Vagina (tissue), 2 donors: Measurements from ENCODE around the gene ATXN2.

Experiments used
- POLR2A ChIP-seq, 2 donors: fragments of 450-650 bp; IDR thresholded peaks; one replicate each; pipeline ENCODE4 v1.6.1; 2017; ENCODE audit warnings: antibody characterized with exemption in 2 of 2, mild to moderate bottlenecking in 2 of 2, moderate library complexity in 2 of 2
- POLR2AphosphoS5 ChIP-seq, 2 donors: sonication (generic); formaldehyde crosslinking; IDR thresholded peaks; one replicate each; pipeline ENCODE4 v1.9.0; 2017; ENCODE audit warnings: antibody characterized with exemption in 2 of 2, mild to moderate bottlenecking in 2 of 2, low read depth in 1 of 2; ENCODE audit not compliant: insufficient read depth in 1 of 2
- TF ChIP-seq, protein P1 (sequence below), 3 experiments: fragments of 450-650 bp in 2 of 3; fragments of 200-600 bp in 1 of 3; sonication (generic) in 1 of 3; IDR thresholded peaks; one replicate each; pipeline ENCODE4 v1.5.1; 2017 to 2019; ENCODE audit warnings: antibody characterized with exemption in 3 of 3, mild to moderate bottlenecking in 2 of 3, moderate library complexity in 2 of 3

DNA sequence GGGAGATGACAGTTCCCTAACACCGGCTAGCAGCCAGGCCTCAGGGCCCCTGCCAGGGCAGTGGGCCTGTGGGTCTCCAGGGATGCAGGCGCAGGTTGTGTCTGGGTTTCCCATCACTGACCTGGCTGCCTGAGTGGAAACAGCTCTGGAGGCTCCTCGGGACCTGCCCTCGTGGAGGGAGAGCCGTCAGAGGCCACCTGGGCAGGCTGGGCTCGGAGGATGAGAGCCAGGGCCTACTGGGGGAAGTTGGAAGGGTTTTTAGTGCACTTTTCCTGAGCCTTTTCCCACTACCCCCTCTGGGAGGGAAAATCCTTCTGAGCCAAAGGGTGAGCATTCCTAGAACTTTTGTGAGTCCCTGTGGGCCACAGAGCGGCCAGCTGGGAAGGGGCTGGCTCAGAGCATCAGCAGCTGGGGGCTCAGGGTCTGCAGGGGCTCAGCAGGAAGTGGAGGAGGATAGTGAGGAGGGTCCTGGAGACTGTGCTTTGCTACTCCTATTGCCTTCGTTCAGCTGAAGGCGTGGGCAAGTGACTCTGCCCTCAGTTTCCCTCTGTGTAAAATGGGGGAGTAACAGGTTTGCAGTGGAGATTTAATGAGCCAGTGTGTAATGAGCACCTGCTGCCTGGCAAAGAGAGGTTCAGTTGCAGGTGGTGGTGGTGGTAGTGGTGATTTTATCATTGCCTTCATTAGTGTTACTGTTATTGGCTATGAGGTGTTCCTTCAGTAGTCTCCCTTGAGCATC is 191.6 kb downstream of the ATXN2 start:
- TF ChIP-seq POLR2AphosphoS5 (IDR thresholded peaks at IDR 0.05; ENCODE audit: insufficient read depth in 1 of 2, low read depth in 1 of 2) (no peak), POLR2A (IDR thresholded peaks at IDR 0.05) (no peak)
- TF ChIP-seq, protein P1, sequence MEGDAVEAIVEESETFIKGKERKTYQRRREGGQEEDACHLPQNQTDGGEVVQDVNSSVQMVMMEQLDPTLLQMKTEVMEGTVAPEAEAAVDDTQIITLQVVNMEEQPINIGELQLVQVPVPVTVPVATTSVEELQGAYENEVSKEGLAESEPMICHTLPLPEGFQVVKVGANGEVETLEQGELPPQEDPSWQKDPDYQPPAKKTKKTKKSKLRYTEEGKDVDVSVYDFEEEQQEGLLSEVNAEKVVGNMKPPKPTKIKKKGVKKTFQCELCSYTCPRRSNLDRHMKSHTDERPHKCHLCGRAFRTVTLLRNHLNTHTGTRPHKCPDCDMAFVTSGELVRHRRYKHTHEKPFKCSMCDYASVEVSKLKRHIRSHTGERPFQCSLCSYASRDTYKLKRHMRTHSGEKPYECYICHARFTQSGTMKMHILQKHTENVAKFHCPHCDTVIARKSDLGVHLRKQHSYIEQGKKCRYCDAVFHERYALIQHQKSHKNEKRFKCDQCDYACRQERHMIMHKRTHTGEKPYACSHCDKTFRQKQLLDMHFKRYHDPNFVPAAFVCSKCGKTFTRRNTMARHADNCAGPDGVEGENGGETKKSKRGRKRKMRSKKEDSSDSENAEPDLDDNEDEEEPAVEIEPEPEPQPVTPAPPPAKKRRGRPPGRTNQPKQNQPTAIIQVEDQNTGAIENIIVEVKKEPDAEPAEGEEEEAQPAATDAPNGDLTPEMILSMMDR (IDR thresholded peaks at IDR 0.05) = no peak
